GM19467 (cell line): Measurements from ENCODE around the gene ZNF558.
"Not testable (repeated sequence)": the region's sequence is repeated elsewhere in the genome, so short reads cannot be mapped to it uniquely, and the experiment has no call there.

Experiments
- ATAC-seq: cut with Tn5 transposase; IDR thresholded peaks from one replicate; pipeline ENCODE4 v1.9.1; 2021; ENCODE audit warnings: mild to moderate bottlenecking, moderate library complexity; ENCODE audit not compliant: unreplicated experiment

Gene ZNF558

GRCh38 chr19:8811315-8812172, 20.6 kb downstream of the ZNF558 start:
- ATAC-seq, result no peak

GRCh38 chr19:8806661-8807060, 25.4 kb downstream of the ZNF558 start:
- no peak for ATAC-seq

- no peak for ATAC-seq
Observed at GRCh38 chr19:8794823-8795222, 37.3 kb downstream of the ZNF558 start.

GRCh38 chr19:8773587-8773986, 58.5 kb downstream of the ZNF558 start:
- ATAC-seq, result not testable (repeated sequence)

- not testable (repeated sequence) for ATAC-seq
Observed at GRCh38 chr19:8769265-8769664, 62.8 kb downstream of the ZNF558 start.

GRCh38 chr19:8767257-8767656, 64.8 kb downstream of the ZNF558 start:
- ATAC-seq, result not testable (repeated sequence)
